H9 (cell line): Measurements from ENCODE around the gene NUPR1. TPM values are rescaled to one million over a fixed set of nuclear protein-coding genes. Genes with fewer than 3 reads are reported as not detected.
"Not testable (repeated sequence)": the region's sequence is repeated elsewhere in the genome, so short reads cannot be mapped to it uniquely, and the experiment has no call there.

Experiments
- DNase-seq: peaks from one replicate; pipeline ENCODE4 v3.0.0-alpha.2; 2017
- H2AFZ ChIP-seq: one replicate; pipeline ENCODE4 v1.6.1; 2013; ENCODE audit warnings: mild to moderate bottlenecking, low read length, control low read depth, moderate library complexity
- H2AK5ac ChIP-seq: 2 replicates; pipeline ENCODE4 v1.6.1; 2013; ENCODE audit warnings: low read length, control low read depth, mixed read lengths; ENCODE audit not compliant: insufficient read length
- H2BK120ac ChIP-seq: one replicate; pipeline ENCODE4 v1.6.1; 2013; ENCODE audit warnings: low read depth, mild to moderate bottlenecking, low read length, control low read depth, inconsistent platforms; ENCODE audit not compliant: poor library complexity, severe bottlenecking
- H2BK12ac ChIP-seq: 2 replicates; pipeline ENCODE4 v1.6.1; 2013; ENCODE audit warnings: low read length, control low read depth, mixed read lengths, low read depth; ENCODE audit not compliant: insufficient read length
- H2BK15ac ChIP-seq: 2 replicates; pipeline ENCODE4 v1.6.1; 2013; ENCODE audit warnings: low read depth, low read length, control low read depth
- H2BK20ac ChIP-seq: one replicate; pipeline ENCODE4 v1.6.1; 2013; ENCODE audit warnings: low read depth, mild to moderate bottlenecking, low read length, control low read depth, inconsistent platforms; ENCODE audit not compliant: poor library complexity, severe bottlenecking
- H2BK5ac ChIP-seq: 2 replicates; pipeline ENCODE4 v1.6.1; 2013; ENCODE audit warnings: low read length, control low read depth, mixed read lengths; ENCODE audit not compliant: insufficient read length
- H3K14ac ChIP-seq: 2 replicates; pipeline ENCODE4 v1.6.1; 2013; ENCODE audit warnings: low read length, control low read depth; ENCODE audit not compliant: insufficient read depth
- H3K18ac ChIP-seq: 2 replicates; pipeline ENCODE4 v1.6.1; 2013; ENCODE audit warnings: low read depth, mild to moderate bottlenecking, mixed read lengths, low read length, control low read depth; ENCODE audit not compliant: insufficient read length
- H3K23ac ChIP-seq: 2 replicates; pipeline ENCODE4 v1.6.1; 2013; ENCODE audit warnings: low read length, control low read depth, mixed read lengths, low read depth; ENCODE audit not compliant: insufficient read length
- H3K23me2 ChIP-seq: 2 replicates; pipeline ENCODE4 v1.6.1; 2013; ENCODE audit warnings: low read depth, mild to moderate bottlenecking, mixed read lengths, low read length, control low read depth; ENCODE audit not compliant: insufficient read length, poor library complexity, severe bottlenecking
- H3K27ac ChIP-seq: 2 replicates; pipeline ENCODE4 v1.5.1; 2013; ENCODE audit warnings: low read length, control low read depth, mixed read lengths, low read depth; ENCODE audit not compliant: insufficient read length
- H3K27me3 ChIP-seq: 2 replicates; pipeline ENCODE4 v1.6.1; 2013; ENCODE audit warnings: low read length, control low read depth, inconsistent platforms; ENCODE audit not compliant: insufficient read depth
- H3K4ac ChIP-seq: 2 replicates; pipeline ENCODE4 v1.6.1; 2013; ENCODE audit warnings: low read depth, mild to moderate bottlenecking, control low read depth, inconsistent platforms, low read length, moderate library complexity
- H3K4me1 ChIP-seq: 2 replicates; pipeline ENCODE4 v1.6.1; 2013; ENCODE audit warnings: low read length, control low read depth, inconsistent platforms; ENCODE audit not compliant: insufficient read depth
- H3K4me2 ChIP-seq: 2 replicates; pipeline ENCODE4 v1.6.1; 2013; ENCODE audit warnings: low read length, control low read depth, mixed read lengths; ENCODE audit not compliant: insufficient read length, insufficient read depth
- H3K56ac ChIP-seq: 2 replicates; pipeline ENCODE4 v1.6.1; 2013; ENCODE audit warnings: low read depth, mild to moderate bottlenecking, mixed read lengths, low read length, control low read depth; ENCODE audit not compliant: insufficient read length
- H3K79me1 ChIP-seq: 2 replicates; pipeline ENCODE4 v1.6.1; 2013; ENCODE audit warnings: low read depth, mild to moderate bottlenecking, moderate library complexity, low read length, control low read depth, inconsistent platforms; ENCODE audit not compliant: insufficient read depth, poor library complexity, severe bottlenecking
- H3K79me2 ChIP-seq: 2 replicates; pipeline ENCODE4 v1.6.1; 2013; ENCODE audit warnings: low read length, control low read depth, inconsistent platforms; ENCODE audit not compliant: insufficient read depth
- H3K9ac ChIP-seq: 2 replicates; pipeline ENCODE4 v1.6.1; 2013; ENCODE audit warnings: low read length, control low read depth, mixed read lengths; ENCODE audit not compliant: insufficient read length; ENCODE audit errors: extremely low read depth
- H3K9me3 ChIP-seq: one replicate; pipeline ENCODE4 v1.6.1; 2013; ENCODE audit warnings: low read depth, low read length, inconsistent platforms; ENCODE audit not compliant: control insufficient read depth
- H3T11ph ChIP-seq: one replicate; pipeline ENCODE4 v1.6.1; 2013; ENCODE audit warnings: mild to moderate bottlenecking, low read length, control low read depth, inconsistent platforms
- H4K20me1 ChIP-seq: one replicate; pipeline ENCODE4 v1.6.1; 2013; ENCODE audit not compliant: control insufficient read depth, insufficient read length, insufficient read depth
- H4K5ac ChIP-seq: 2 replicates; pipeline ENCODE4 v1.6.1; 2013; ENCODE audit warnings: low read depth, mild to moderate bottlenecking, mixed read lengths, low read length, control low read depth; ENCODE audit not compliant: insufficient read length
- H4K8ac ChIP-seq: replicated peaks from 2 replicates; pipeline ENCODE4 v1.6.1; 2013; ENCODE audit warnings: low read length, control low read depth, mixed read lengths, low read depth; ENCODE audit not compliant: insufficient read length
- H4K91ac ChIP-seq: 2 replicates; pipeline ENCODE4 v1.6.1; 2013; ENCODE audit warnings: low read depth, mild to moderate bottlenecking, moderate library complexity, mixed read lengths, low read length, control low read depth; ENCODE audit not compliant: insufficient read length
- H3K27ac Mint-ChIP-seq, 3 experiments: 2 replicates in 2 of 3; 3 replicates in 1 of 3; pipeline ENCODE4 v1.8.0; 2020 to 2021; ENCODE audit warnings: mixed read lengths in 3 of 3, mild to moderate bottlenecking in 1 of 3, moderate library complexity in 1 of 3
- H3K27me3 Mint-ChIP-seq: 2 replicates; pipeline ENCODE4 v1.8.0; 2021; ENCODE audit warnings: low read depth, mild to moderate bottlenecking, moderate library complexity, mixed read lengths
- H3K36me3 Mint-ChIP-seq, 3 experiments: 2 replicates in 2 of 3; 3 replicates in 1 of 3; pipeline ENCODE4 v1.8.0; 2020 to 2021; ENCODE audit warnings: low read depth in 3 of 3, mixed read lengths in 3 of 3; ENCODE audit not compliant: insufficient read depth in 1 of 3
- H3K4me1 Mint-ChIP-seq, 2 experiments: 2 replicates each; pipeline ENCODE4 v1.8.0; 2020; ENCODE audit warnings: mixed read lengths in 2 of 2
- H3K4me3 Mint-ChIP-seq, 2 experiments: 2 replicates in 1 of 2; 3 replicates in 1 of 2; pipeline ENCODE4 v1.8.0; 2020 to 2021; ENCODE audit warnings: mild to moderate bottlenecking in 2 of 2, mixed read lengths in 2 of 2, moderate library complexity in 1 of 2
- H3K9me3 Mint-ChIP-seq, 2 experiments: 2 replicates in 1 of 2; 3 replicates in 1 of 2; pipeline ENCODE4 v1.8.0; 2020; ENCODE audit warnings: mild to moderate bottlenecking in 2 of 2, mixed read lengths in 2 of 2, moderate library complexity in 1 of 2
- whole genome bisulfite sequencing: extraction: QIAGEN DNeasy Blood & Tissue Kit; methylation state at CpG from one replicate; pipeline ENCODE4 v1.1.7; 2013; ENCODE audit warnings: missing lambda C conversion rate, low lambda C conversion rate, mixed read lengths; ENCODE audit not compliant: insufficient read length; ENCODE audit errors: extremely low coverage; 5-methylcytosine and 5-hydroxymethylcytosine counted together
- total RNA-seq: library from RNA; stranded (reverse); gene quantifications from 2 replicates; pipeline ENCODE4 v1.2.1, GENCODE V29; 2021
- TF ChIP-seq, protein P1 (sequence below): fragments of 200-600 bp; sonication (generic); conservative IDR thresholded peaks from 3 replicates; pipeline ENCODE4 v1.8.0; 2021; ENCODE audit warnings: antibody characterized with exemption, mild to moderate bottlenecking

Gene NUPR1
- total RNA-seq, 1 experiment from 2014 or later: 0.35 TPM

GRCh38 chr16:28527985-28528384, 10.8 kb downstream of the NUPR1 start:
- Histone ChIP-seq H3K56ac (no peak overlapping the region), H4K5ac (no peak overlapping the region), H3K9ac (no peak overlapping the region), H3K23me2 (no peaks in the 10 kb centered on the region), H3K4me2 (no peak overlapping the region), H4K91ac (no peak overlapping the region), H3K18ac (no peak overlapping the region), H3K4ac (no peak overlapping the region), H3K79me1 (no peaks in the 10 kb centered on the region), H3K27ac (no peak overlapping the region), H2BK15ac (no peak overlapping the region), H3K27me3 (no peaks in the 10 kb centered on the region), H3K9me3 (no peaks in the 10 kb centered on the region), H3K14ac (no peak overlapping the region), H3T11ph (no peak overlapping the region), H2AK5ac (no peak overlapping the region), H2BK20ac (no peak overlapping the region), H4K20me1 (no peaks in the 10 kb centered on the region), H2BK120ac (no peak overlapping the region), H2BK5ac (no peak overlapping the region), H3K4me1 (no peaks in the 10 kb centered on the region), H2BK12ac (no peak overlapping the region), H2AFZ (no peak overlapping the region), H3K23ac (no peak overlapping the region), H3K79me2 (no peaks in the 10 kb centered on the region), H4K8ac (no peak overlapping the region)
- TF ChIP-seq, protein P1, sequence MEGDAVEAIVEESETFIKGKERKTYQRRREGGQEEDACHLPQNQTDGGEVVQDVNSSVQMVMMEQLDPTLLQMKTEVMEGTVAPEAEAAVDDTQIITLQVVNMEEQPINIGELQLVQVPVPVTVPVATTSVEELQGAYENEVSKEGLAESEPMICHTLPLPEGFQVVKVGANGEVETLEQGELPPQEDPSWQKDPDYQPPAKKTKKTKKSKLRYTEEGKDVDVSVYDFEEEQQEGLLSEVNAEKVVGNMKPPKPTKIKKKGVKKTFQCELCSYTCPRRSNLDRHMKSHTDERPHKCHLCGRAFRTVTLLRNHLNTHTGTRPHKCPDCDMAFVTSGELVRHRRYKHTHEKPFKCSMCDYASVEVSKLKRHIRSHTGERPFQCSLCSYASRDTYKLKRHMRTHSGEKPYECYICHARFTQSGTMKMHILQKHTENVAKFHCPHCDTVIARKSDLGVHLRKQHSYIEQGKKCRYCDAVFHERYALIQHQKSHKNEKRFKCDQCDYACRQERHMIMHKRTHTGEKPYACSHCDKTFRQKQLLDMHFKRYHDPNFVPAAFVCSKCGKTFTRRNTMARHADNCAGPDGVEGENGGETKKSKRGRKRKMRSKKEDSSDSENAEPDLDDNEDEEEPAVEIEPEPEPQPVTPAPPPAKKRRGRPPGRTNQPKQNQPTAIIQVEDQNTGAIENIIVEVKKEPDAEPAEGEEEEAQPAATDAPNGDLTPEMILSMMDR: no peak
- no CpG with 5 or more reads among the region's 5 CpGs for WGBS
- Mint-ChIP-seq H3K4me1 (peaks cover 6 to 10% of the 10 kb centered on the region in 2 experiments; a peak in 3 of 4 replicates), H3K36me3 (no peaks in the 10 kb centered on the region), H3K9me3 (peaks cover 0 to 13% of the 10 kb centered on the region in 2 experiments; a peak in 3 of 5 replicates), H3K27ac (no peak overlapping the region), H3K4me3 (no peak overlapping the region), H3K27me3 (peaks cover 4% of the 10 kb centered on the region)
- no peak for DNase-seq

DNA sequence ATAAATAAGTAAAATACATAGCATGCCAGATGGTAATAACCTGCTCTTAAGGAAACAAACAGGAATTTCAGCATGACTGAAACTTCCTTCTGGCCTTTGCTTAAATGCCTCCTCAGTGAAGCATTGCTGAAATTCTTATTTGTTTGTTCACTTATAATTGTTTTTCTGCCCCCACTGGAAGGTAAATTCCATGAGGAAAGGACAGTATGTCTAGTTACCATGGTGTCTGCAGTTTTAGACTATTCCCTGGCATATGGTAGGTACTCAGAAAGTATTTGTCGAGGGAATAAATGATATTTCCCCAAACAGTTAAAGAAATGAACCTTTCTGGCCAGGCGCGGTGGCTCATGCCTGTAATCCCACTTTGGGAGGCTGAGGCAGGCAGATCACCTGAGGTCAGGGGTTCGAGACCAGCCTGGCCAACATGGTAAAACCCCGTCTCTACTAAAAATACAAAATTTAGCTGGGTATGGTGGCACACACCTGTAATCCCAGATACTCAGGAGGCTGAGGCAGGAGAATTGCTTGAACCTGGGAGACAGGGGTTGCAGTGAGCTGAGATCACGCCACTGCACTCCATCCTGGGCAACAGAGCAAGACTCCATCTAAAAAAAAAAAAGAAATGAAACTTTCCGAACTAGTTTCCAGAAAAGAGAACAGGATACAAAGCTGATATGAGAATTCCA, 11.5 kb downstream of the NUPR1 start:
- H3K27ac Mint-ChIP-seq, H3K27ac ChIP-seq, H4K5ac ChIP-seq, DNase-seq, H3K27me3 Mint-ChIP-seq, H2BK12ac ChIP-seq, H2AFZ ChIP-seq, H4K20me1 ChIP-seq, H3K14ac ChIP-seq, H2AK5ac ChIP-seq, H3K4ac ChIP-seq, H3K79me2 ChIP-seq, H4K91ac ChIP-seq, H4K8ac ChIP-seq, H2BK15ac ChIP-seq, H3T11ph ChIP-seq, H3K23me2 ChIP-seq, H3K23ac ChIP-seq, H3K4me3 Mint-ChIP-seq, H3K4me1 ChIP-seq, H2BK5ac ChIP-seq, H3K79me1 ChIP-seq, H3K27me3 ChIP-seq, H3K4me2 ChIP-seq, H3K9me3 ChIP-seq, H2BK120ac ChIP-seq, H3K36me3 Mint-ChIP-seq, H3K9ac ChIP-seq, H2BK20ac ChIP-seq, H3K18ac ChIP-seq, H3K56ac ChIP-seq, H3K4me1 Mint-ChIP-seq: not testable (repeated sequence)
- no CpG with 5 or more reads among the region's 7 CpGs for WGBS
- H3K9me3 Mint-ChIP-seq: peaks cover 0 to 13% of the 10 kb centered on the region in 2 experiments; a peak in 3 of 5 replicates
